ENCODE measurements around the gene KIF26B. TPM values are rescaled to one million over a fixed set of nuclear protein-coding genes. Genes with fewer than 3 reads are reported as not detected.

Gene KIF26B
- total RNA-seq, 2 donors from 2014 or later = 0.83 to 1.3 TPM

DNA sequence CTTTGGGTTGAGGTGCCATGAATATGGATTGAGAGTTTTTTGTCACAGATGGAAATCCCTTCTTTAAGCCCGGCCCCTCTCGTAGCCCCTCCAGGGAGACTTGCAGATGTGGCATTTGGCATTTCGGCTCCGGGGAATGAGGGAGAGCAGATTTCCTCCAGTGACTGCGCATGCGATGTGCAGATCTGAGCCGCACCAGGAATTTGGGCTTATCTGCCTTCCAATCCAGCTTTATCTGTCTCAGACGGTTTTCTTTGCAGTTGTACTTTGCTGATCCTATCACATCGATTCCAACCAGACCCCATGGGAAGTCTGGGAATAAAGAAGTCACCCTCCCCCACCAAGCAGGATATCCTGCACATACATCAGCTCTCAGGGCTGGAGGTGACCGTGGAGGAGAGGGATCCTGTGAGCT is 11.7 kb downstream of the KIF26B start:
- Histone ChIP-seq H3K9me3 (no peaks in the 10 kb centered on the region), H3K4me3 (peak overlapping the region; percentile 6 to 37), H3K27ac (no peak overlapping the region), H3K27me3 (no peaks in the 10 kb centered on the region), H3K36me3 (no peaks in the 10 kb centered on the region), H3K4me1 (peaks cover 0 to 8% of the 10 kb centered on the region in 2 donors)
- no peak for DNase-seq (ENCODE audit: low spot score)
- TF ChIP-seq, protein P1, sequence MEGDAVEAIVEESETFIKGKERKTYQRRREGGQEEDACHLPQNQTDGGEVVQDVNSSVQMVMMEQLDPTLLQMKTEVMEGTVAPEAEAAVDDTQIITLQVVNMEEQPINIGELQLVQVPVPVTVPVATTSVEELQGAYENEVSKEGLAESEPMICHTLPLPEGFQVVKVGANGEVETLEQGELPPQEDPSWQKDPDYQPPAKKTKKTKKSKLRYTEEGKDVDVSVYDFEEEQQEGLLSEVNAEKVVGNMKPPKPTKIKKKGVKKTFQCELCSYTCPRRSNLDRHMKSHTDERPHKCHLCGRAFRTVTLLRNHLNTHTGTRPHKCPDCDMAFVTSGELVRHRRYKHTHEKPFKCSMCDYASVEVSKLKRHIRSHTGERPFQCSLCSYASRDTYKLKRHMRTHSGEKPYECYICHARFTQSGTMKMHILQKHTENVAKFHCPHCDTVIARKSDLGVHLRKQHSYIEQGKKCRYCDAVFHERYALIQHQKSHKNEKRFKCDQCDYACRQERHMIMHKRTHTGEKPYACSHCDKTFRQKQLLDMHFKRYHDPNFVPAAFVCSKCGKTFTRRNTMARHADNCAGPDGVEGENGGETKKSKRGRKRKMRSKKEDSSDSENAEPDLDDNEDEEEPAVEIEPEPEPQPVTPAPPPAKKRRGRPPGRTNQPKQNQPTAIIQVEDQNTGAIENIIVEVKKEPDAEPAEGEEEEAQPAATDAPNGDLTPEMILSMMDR (IDR thresholded peaks at IDR 0.05) = no peak

DNA sequence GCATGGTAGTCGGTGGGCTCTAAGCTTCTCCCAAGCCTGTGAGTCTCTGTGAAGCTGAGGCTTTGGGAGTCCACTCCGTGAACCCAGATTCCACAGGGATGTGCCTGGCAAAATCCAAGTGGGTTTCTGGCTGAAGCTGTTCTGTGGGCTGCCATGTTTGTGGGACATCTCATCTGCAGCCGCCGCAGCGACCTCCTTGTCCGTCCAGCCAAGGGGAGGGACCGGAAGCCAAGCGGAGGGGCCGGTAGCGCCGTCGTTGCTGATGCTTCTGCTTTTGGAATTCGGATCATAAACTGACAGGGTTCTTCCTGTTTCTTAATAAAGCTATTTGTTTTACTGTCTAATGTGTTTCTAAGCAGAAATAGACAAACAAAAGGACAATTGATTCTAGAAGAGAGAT is 13.3 kb downstream of the KIF26B start:
- Histone ChIP-seq H3K36me3 (no peaks in the 10 kb centered on the region), H3K27me3 (no peaks in the 10 kb centered on the region), H3K4me3 (no peak overlapping the region), H3K27ac (no peak overlapping the region), H3K9me3 (no peaks in the 10 kb centered on the region), H3K4me1 (peaks cover 0 to 8% of the 10 kb centered on the region in 2 donors)
- peak; percentile 58 for DNase-seq (ENCODE audit: low spot score)
- TF ChIP-seq, protein P1 (IDR thresholded peaks at IDR 0.05) = no peak

DNA sequence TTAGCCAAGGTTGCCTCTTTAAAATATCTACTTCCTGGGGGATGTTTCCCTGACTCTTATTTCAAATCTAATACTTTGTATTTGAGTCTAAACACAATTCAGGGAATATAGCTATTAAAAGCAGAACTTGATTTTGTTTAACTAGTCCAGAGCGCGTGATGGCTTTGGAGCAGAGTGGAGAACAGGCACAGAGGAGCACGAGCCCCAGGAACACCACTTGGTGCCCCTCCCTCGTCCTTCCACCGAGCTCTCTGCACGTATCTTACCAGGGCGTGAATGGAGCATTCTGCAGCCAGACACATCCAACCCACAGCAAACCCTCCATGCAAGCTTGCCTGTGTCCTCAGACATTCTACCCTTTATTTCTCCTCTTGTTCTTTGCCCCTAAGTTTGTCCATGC is 14.1 kb downstream of the KIF26B start:
- TF ChIP-seq, protein P1 (IDR thresholded peaks at IDR 0.05) = no peak
- Histone ChIP-seq H3K36me3 (no peaks in the 10 kb centered on the region), H3K27me3 (no peaks in the 10 kb centered on the region), H3K4me1 (peaks cover 0 to 8% of the 10 kb centered on the region in 2 donors), H3K4me3 (no peak overlapping the region), H3K27ac (no peak overlapping the region), H3K9me3 (no peaks in the 10 kb centered on the region)
- peak; percentile 51 for DNase-seq (ENCODE audit: low spot score)

DNA sequence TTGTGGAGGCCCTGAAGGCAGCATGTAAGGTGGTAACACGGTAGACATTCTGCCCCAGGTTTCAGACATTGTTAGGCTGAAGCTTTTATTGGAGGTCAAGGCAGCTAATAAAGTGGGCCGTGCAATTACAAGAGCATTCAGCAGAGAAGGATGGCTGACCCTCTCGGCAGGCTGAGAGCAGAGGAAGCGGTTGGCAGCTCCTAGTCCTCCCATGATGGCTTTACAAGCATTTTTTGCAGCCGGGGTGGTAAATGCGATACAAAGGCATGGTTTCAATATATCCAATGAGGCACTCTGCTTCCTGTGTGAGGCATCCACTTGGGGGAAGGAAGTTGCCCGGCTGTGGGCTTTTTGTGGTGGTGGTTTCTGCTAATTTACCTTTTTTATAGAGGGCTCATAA is 14.6 kb downstream of the KIF26B start:
- Histone ChIP-seq H3K4me3 (no peak overlapping the region), H3K27me3 (no peaks in the 10 kb centered on the region), H3K27ac (no peak overlapping the region), H3K36me3 (no peaks in the 10 kb centered on the region), H3K4me1 (peaks cover 0 to 8% of the 10 kb centered on the region in 2 donors), H3K9me3 (no peaks in the 10 kb centered on the region)
- DNase-seq (ENCODE audit: low spot score) = peak; percentile 36
- TF ChIP-seq, protein P1 (IDR thresholded peaks at IDR 0.05) = no peak

DNA sequence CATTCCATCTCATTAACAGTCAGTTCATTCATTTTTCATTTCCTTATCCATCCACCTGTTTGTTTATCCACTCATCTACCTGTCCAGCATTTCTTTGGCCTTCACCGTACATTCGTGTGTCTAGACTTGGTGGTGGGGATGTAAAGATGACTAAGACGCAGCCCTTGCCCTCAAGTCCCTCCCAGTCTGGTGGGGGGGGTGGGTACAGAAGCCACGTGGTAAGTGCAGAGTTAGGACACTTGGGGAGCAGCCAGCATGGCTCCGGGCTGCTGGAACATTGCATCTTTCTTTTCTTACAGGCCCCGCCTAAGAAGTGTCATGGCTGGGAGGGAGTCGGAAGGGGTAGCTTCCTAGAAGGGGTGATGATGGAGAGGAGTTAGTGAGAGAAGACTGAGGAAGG is 17.2 kb downstream of the KIF26B start:
- no peak overlapping the region for H3K4me3 ChIP-seq
- TF ChIP-seq, protein P1 (IDR thresholded peaks at IDR 0.05) = no peak
- no peaks in the 10 kb centered on the region for H3K27me3 ChIP-seq
- peaks cover 0 to under 1% of the 10 kb centered on the region in 2 donors for H3K4me1 ChIP-seq
- no peak overlapping the region for H3K27ac ChIP-seq
- no peaks in the 10 kb centered on the region for H3K9me3 ChIP-seq
- H3K36me3 ChIP-seq = no peaks in the 10 kb centered on the region
- no peak for DNase-seq (ENCODE audit: low spot score)

DNA sequence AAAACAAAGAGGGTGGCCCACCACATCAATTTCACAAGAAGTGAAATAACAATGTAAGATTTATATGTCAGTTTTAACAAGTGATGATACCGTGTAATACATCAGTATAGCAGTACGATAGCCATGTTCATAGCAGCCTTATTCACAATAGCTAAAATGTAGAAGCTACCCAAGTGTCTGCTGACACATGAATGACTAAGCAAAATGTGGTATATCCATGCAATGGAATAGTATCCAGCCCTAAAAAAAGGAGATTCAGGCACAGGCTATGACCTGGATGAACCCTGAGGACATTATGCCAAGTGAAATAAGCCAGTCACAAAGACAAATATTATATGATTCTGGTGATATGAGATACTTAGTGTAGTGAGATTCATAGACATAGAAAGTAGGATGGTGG is 18.0 kb downstream of the KIF26B start:
- H3K4me1 ChIP-seq = no peaks in the 10 kb centered on the region
- H3K27me3 ChIP-seq = no peaks in the 10 kb centered on the region
- TF ChIP-seq, protein P1 (IDR thresholded peaks at IDR 0.05) = no peak
- H3K4me3 ChIP-seq = no peak overlapping the region
- no peak overlapping the region for H3K27ac ChIP-seq
- H3K9me3 ChIP-seq = no peaks in the 10 kb centered on the region
- H3K36me3 ChIP-seq = no peaks in the 10 kb centered on the region
- no peak for DNase-seq (ENCODE audit: low spot score)
